ENCODE data around the gene STAP1. TPM values are rescaled to one million over a fixed set of nuclear protein-coding genes. Genes with fewer than 3 reads are reported as not detected.
"Not testable (repeated sequence)": the region's sequence is repeated elsewhere in the genome, so short reads cannot be mapped to it uniquely, and the experiment has no call there.

Gene STAP1
- total and polyA plus RNA-seq, 4 donors, result 0.03 to 0.51 (median 0.29) TPM

GRCh38 chr4:67550857-67551256 is 7.7 kb upstream of the STAP1 start:
- TF ChIP-seq ATF3 (IDR thresholded peaks at IDR 0.05), result no peak
- no peak for TF ChIP-seq FOXA1 (IDR thresholded peaks at IDR 0.05)
- TF ChIP-seq GABPA (IDR thresholded peaks at IDR 0.05 in 1 of 2, conservative IDR thresholded peaks at IDR 0.05 in 1 of 2), result no peak
- no peak for TF ChIP-seq HNF4G (IDR thresholded peaks at IDR 0.05)
- TF ChIP-seq SP1 (IDR thresholded peaks at IDR 0.05), result no peak
- TF ChIP-seq YY1 (IDR thresholded peaks at IDR 0.05), result no peak
- TF ChIP-seq HNF4A (conservative IDR thresholded peaks at IDR 0.05), result no peak
- no peak for TF ChIP-seq CTCF (IDR thresholded peaks at IDR 0.05; ENCODE audit: low read depth, low read length, missing input control)
- no peak for TF ChIP-seq RAD21 (IDR thresholded peaks at IDR 0.05)
- no peak for TF ChIP-seq JUND (IDR thresholded peaks at IDR 0.05)
- no peak for TF ChIP-seq ZBTB33 (IDR thresholded peaks at IDR 0.05)
- no peak for TF ChIP-seq TAF1 (conservative IDR thresholded peaks at IDR 0.05)
- no peak for TF ChIP-seq MAX (IDR thresholded peaks at IDR 0.05)
- no peak for TF ChIP-seq REST (IDR thresholded peaks at IDR 0.05)
- no peak for TF ChIP-seq FOXA2 (IDR thresholded peaks at IDR 0.05)
- no peak for TF ChIP-seq NR2F2 (IDR thresholded peaks at IDR 0.05)
- no peak for TF ChIP-seq RXRA (IDR thresholded peaks at IDR 0.05)
- no peak for TF ChIP-seq EGR1 (IDR thresholded peaks at IDR 0.05; ENCODE audit: low read depth in 2 of 2)
- Histone ChIP-seq H3K9me3 (ENCODE audit: control insufficient read depth in 4 of 4, low read length in 3 of 4) (no peaks in the 10 kb centered on the region), H3K4me1 (ENCODE audit: control insufficient read depth in 4 of 4, insufficient read depth in 4 of 4, low read length in 3 of 4) (no peaks in the 10 kb centered on the region), H3K36me3 (ENCODE audit: control insufficient read depth in 4 of 4, insufficient read depth in 3 of 4, low read depth in 1 of 4, low read length in 3 of 4) (no peaks in the 10 kb centered on the region), H3K27me3 (ENCODE audit: control insufficient read depth in 4 of 4, insufficient read depth in 4 of 4, low read length in 3 of 4) (no peaks in the 10 kb centered on the region), H3K4me3 (ENCODE audit: low read depth in 1 of 3, low read length in 3 of 3) (no peak overlapping the region), H3K9ac (ENCODE audit: low read depth in 1 of 2, low read length in 2 of 2) (no peak overlapping the region), H3K27ac (ENCODE audit: low read depth in 1 of 2, low read length in 2 of 2) (no peak overlapping the region)
- 92% methylated on average over 3 of the region's 3 CpGs for WGBS
- DNase-seq (ENCODE audit: low spot score), result no peak

GRCh38 chr4:67552146-67552792 is 6.3 kb upstream of the STAP1 start:
- WGBS, result 76% methylated on average over 4 of the region's 4 CpGs
- not testable (repeated sequence) for H3K4me3 ChIP-seq (ENCODE audit: low read depth in 1 of 3, low read length in 3 of 3); H3K36me3 ChIP-seq (ENCODE audit: control insufficient read depth in 4 of 4, insufficient read depth in 3 of 4, low read depth in 1 of 4, low read length in 3 of 4); H3K27ac ChIP-seq (ENCODE audit: low read depth in 1 of 2, low read length in 2 of 2); H3K9me3 ChIP-seq (ENCODE audit: control insufficient read depth in 4 of 4, low read length in 3 of 4); H3K9ac ChIP-seq (ENCODE audit: low read depth in 1 of 2, low read length in 2 of 2); H3K27me3 ChIP-seq (ENCODE audit: control insufficient read depth in 4 of 4, insufficient read depth in 4 of 4, low read length in 3 of 4); H3K4me1 ChIP-seq (ENCODE audit: control insufficient read depth in 4 of 4, insufficient read depth in 4 of 4, low read length in 3 of 4); DNase-seq (ENCODE audit: low spot score)
